Trophoblast cell (in vitro differentiated cells and primary cell): ENCODE results near the gene TEKTIP1.

Experiments used
- DNase-seq, 2 donors: peaks; one replicate each; pipeline ENCODE4 v3.0.0-alpha.2; 2016
- H2AFZ ChIP-seq: 2 replicates; pipeline ENCODE4 v1.6.1; 2013; ENCODE audit warnings: low read length, moderate library complexity, mild to moderate bottlenecking; ENCODE audit not compliant: insufficient read depth, poor library complexity
- H2AK5ac ChIP-seq: 2 replicates; pipeline ENCODE4 v1.6.1; 2013; ENCODE audit warnings: mild to moderate bottlenecking, low read length
- H2BK120ac ChIP-seq: 2 replicates; pipeline ENCODE4 v1.6.1; 2013; ENCODE audit warnings: low read length, mild to moderate bottlenecking, moderate library complexity; ENCODE audit not compliant: insufficient read depth, poor library complexity
- H2BK12ac ChIP-seq: 2 replicates; pipeline ENCODE4 v1.6.1; 2013; ENCODE audit warnings: mild to moderate bottlenecking, low read length, moderate library complexity
- H2BK5ac ChIP-seq: 2 replicates; pipeline ENCODE4 v1.6.1; 2013; ENCODE audit warnings: low read length, low read depth, moderate library complexity, mild to moderate bottlenecking; ENCODE audit not compliant: poor library complexity
- H3K14ac ChIP-seq: 2 replicates; pipeline ENCODE4 v1.6.1; 2013; ENCODE audit warnings: mild to moderate bottlenecking, low read length
- H3K18ac ChIP-seq: 2 replicates; pipeline ENCODE4 v1.6.1; 2013; ENCODE audit warnings: mild to moderate bottlenecking, low read length
- H3K23ac ChIP-seq: 2 replicates; pipeline ENCODE4 v1.6.1; 2013; ENCODE audit warnings: low read length
- H3K27ac ChIP-seq: 2 replicates; pipeline ENCODE4 v1.5.1; 2013; ENCODE audit warnings: low read depth, mild to moderate bottlenecking, inconsistent platforms, low read length, moderate library complexity
- H3K27me3 ChIP-seq: 2 replicates; pipeline ENCODE4 v1.6.1; 2013; ENCODE audit warnings: inconsistent platforms, mild to moderate bottlenecking, low read length, moderate library complexity; ENCODE audit not compliant: insufficient read depth
- H3K36me3 ChIP-seq, 2 experiments: 1 replicate in 1 of 2; 2 replicates in 1 of 2; pipeline ENCODE4 v1.6.1; 2013; ENCODE audit warnings: low read length in 2 of 2, mild to moderate bottlenecking in 2 of 2, moderate library complexity in 1 of 2; ENCODE audit not compliant: insufficient read depth in 2 of 2, control insufficient read depth in 1 of 2
- H3K4ac ChIP-seq: 2 replicates; pipeline ENCODE4 v1.6.1; 2013; ENCODE audit warnings: low read depth, mild to moderate bottlenecking, low read length, moderate library complexity
- H3K4me1 ChIP-seq, 2 experiments: 1 replicate in 1 of 2; 2 replicates in 1 of 2; pipeline ENCODE4 v1.6.1; 2013; ENCODE audit warnings: low read length in 2 of 2, mild to moderate bottlenecking in 2 of 2, moderate library complexity in 1 of 2; ENCODE audit not compliant: insufficient read depth in 2 of 2, control insufficient read depth in 1 of 2
- H3K4me2 ChIP-seq: 2 replicates; pipeline ENCODE4 v1.6.1; 2013; ENCODE audit warnings: inconsistent platforms, mild to moderate bottlenecking, low read length, moderate library complexity
- H3K4me3 ChIP-seq: 2 replicates; pipeline ENCODE4 v1.5.1; 2013; ENCODE audit warnings: mild to moderate bottlenecking, low read depth, low read length, inconsistent platforms
- H3K79me1 ChIP-seq: one replicate; pipeline ENCODE4 v1.6.1; 2013; ENCODE audit warnings: low read length
- H3K79me2 ChIP-seq: 2 replicates; pipeline ENCODE4 v1.6.1; 2013; ENCODE audit warnings: low read length, mild to moderate bottlenecking; ENCODE audit not compliant: control insufficient read depth, insufficient read depth, poor library complexity
- H3K9ac ChIP-seq: 2 replicates; pipeline ENCODE4 v1.6.1; 2013; ENCODE audit warnings: mild to moderate bottlenecking, low read length
- H3K9me3 ChIP-seq: 2 replicates; pipeline ENCODE4 v1.6.1; 2013; ENCODE audit warnings: low read depth, mild to moderate bottlenecking, control low read depth, inconsistent platforms, low read length; ENCODE audit not compliant: insufficient read depth
- H4K12ac ChIP-seq: 2 replicates; pipeline ENCODE4 v1.6.1; 2013; ENCODE audit warnings: low read depth, mild to moderate bottlenecking, low read length, moderate library complexity
- H4K8ac ChIP-seq: 2 replicates; pipeline ENCODE4 v1.6.1; 2013; ENCODE audit warnings: low read depth, mild to moderate bottlenecking, low read length, moderate library complexity
- H4K91ac ChIP-seq: one replicate; pipeline ENCODE4 v1.6.1; 2013; ENCODE audit warnings: low read depth, mild to moderate bottlenecking, low read length, moderate library complexity
- WGBS: extraction: QIAGEN DNeasy Blood & Tissue Kit; methylation state at CpG from one replicate; pipeline ENCODE4 v1.1.7; 2013; ENCODE audit warnings: missing lambda C conversion rate; ENCODE audit not compliant: insufficient read length, insufficient coverage; ENCODE audit errors: extremely low coverage; 5-methylcytosine and 5-hydroxymethylcytosine counted together

TEKTIP1 gene

DNA sequence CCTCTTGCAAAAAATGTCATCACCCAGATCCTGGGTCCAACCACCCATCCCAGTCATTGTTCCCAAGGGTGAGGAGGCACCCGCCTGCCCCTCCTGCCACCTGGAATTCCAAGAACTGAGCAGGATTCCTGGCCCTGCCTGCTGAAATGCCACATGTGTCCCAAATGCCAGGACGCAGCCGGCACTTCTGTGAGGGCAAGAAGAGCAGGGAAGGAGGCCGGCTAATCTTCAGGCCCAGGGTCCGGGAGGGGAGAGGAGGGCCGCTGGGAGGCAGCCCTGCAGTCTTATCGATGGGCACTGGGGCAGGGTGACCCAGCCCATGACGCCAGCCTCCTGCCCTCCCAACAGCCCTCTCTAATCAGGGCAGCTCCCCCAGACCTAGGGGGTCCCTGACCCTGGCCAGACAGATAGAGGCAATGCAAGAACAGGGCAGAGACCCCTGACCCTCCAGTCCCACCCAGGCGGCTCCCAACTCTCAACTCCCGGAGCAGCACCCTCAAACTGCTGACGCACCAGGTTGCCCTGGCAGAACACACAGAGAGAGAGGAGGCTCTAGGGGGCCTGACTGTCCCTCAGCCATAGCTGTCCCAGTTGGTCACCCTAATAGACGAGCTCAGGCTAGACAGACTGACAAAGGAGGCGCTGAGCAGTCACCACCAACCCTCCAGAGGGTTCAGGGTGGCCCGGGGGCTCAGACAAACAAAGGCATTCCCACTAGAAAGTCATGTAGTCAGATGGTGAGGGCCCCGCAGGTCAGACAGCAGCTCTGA, 16.9 kb downstream of the TEKTIP1 start:
- Histone ChIP-seq H4K12ac (peak overlapping the region; percentile 5), H3K23ac (no peak overlapping the region), H2BK5ac (no peak overlapping the region), H3K36me3 (peaks cover 9 to 12% of the 10 kb centered on the region in 2 experiments), H2AFZ (no peak overlapping the region), H3K9me3 (no peaks in the 10 kb centered on the region), H3K4me2 (peak overlapping the region; percentile 69), H3K79me2 (peaks cover 28% of the 10 kb centered on the region), H3K4ac (peak overlapping the region; percentile 16), H3K27me3 (no peaks in the 10 kb centered on the region), H2BK12ac (no peak overlapping the region), H3K4me3 (peak overlapping the region; percentile 91), H4K8ac (no peak overlapping the region), H4K91ac (no peak overlapping the region), H2AK5ac (no peak overlapping the region), H3K14ac (no peak overlapping the region), H3K79me1 (peaks cover 21% of the 10 kb centered on the region), H3K4me1 (peaks cover 22 to 26% of the 10 kb centered on the region in 2 experiments), H3K27ac (no peak overlapping the region), H3K18ac (peak overlapping the region; percentile 1), H3K9ac (no peak overlapping the region), H2BK120ac (no peak overlapping the region)
- peak in 1 of 2 donors; percentile 46 for DNase-seq
- no CpG with 5 or more reads among the region's 15 CpGs for WGBS

DNA sequence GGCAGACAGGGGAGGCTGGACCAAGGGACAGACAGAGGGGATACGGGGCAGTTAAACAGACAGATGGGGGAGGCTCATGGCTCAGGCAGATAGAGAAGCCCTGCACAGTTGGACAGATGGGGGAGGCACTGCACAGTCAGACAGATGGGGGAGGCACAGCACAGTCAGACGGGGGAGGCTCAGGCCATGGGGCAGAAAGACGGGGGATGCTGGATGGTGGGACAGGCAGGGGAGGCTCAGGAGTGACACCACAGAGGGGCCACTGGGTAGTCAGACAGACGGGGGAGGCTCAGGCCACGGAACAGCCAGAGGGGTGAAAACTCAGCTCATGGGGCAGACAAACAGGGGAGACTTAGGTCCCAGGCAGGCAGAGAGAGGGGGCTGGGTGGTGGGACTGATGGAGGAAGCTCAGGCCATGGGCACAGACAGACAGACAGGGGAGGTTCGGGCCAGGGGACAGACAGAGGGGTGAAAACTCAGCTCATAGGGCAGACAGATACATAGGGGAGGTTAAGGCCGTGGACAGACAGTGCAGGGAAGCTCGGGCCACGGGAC, 17.5 kb downstream of the TEKTIP1 start:
- Histone ChIP-seq H4K91ac (peak overlapping the region; percentile 46), H2BK5ac (peak overlapping the region; percentile 9), H3K36me3 (peaks cover 2 to 5% of the 10 kb centered on the region in 2 experiments), H4K8ac (peak overlapping the region; percentile 30), H3K27me3 (no peaks in the 10 kb centered on the region), H3K4me3 (peak overlapping the region; percentile 91), H2BK12ac (no peak overlapping the region), H3K9me3 (no peaks in the 10 kb centered on the region), H3K9ac (peak overlapping the region; percentile 45), H4K12ac (peak overlapping the region; percentile 13), H2AK5ac (peak overlapping the region; percentile 36), H3K4me1 (peaks cover 22 to 26% of the 10 kb centered on the region in 2 experiments), H2BK120ac (peak overlapping the region; percentile 21), H3K14ac (peak overlapping the region; percentile 86), H2AFZ (no peak overlapping the region), H3K18ac (peak overlapping the region; percentile 85), H3K79me2 (peaks cover 28% of the 10 kb centered on the region), H3K23ac (no peak overlapping the region), H3K4ac (peak overlapping the region; percentile 91), H3K27ac (peak overlapping the region; percentile 11), H3K4me2 (peak overlapping the region; percentile 69), H3K79me1 (peaks cover 21% of the 10 kb centered on the region)
- peak in 1 of 2 donors; percentile 28 for DNase-seq
- WGBS = no CpG with 5 or more reads among the region's 9 CpGs

DNA sequence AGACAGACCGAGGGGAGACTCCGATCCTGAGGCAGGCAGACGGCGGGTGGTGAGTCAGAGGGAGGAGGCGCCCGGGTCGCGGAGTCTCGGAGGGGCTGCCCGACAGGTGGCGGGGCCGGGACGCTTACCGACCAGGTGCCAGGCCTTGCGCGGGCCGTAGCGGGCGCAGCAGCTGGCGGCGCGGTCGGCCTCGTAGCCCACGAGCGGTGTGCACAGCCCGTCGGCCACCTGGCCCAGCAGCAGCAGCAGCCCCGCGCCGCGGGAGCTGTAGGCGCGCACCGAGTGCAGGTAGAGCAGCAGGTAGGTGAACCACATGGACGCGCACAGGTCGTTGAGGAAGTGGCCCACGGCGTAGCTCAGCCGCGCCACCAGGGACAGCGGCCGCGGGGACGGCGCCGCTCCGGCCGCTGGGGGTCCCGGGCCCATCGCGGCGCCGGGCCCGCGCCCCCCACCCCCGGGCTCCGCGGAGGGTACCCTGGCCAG, 18.0 kb downstream of the TEKTIP1 start:
- Histone ChIP-seq H3K9me3 (no peaks in the 10 kb centered on the region), H2BK120ac (peak overlapping the region; percentile 21), H3K18ac (peak overlapping the region; percentile 85), H3K27me3 (no peaks in the 10 kb centered on the region), H3K4me2 (peak overlapping the region; percentile 69), H3K36me3 (peaks cover 0 to 3% of the 10 kb centered on the region in 2 experiments), H2AK5ac (peak overlapping the region; percentile 36), H3K4me3 (peak overlapping the region; percentile 91), H3K27ac (peak overlapping the region; percentile 34), H3K79me1 (peaks cover 21% of the 10 kb centered on the region), H2BK5ac (peak overlapping the region; percentile 24), H2AFZ (no peak overlapping the region), H3K4me1 (peaks cover 22 to 26% of the 10 kb centered on the region in 2 experiments), H4K91ac (peak overlapping the region; percentile 46), H3K79me2 (peaks cover 28% of the 10 kb centered on the region), H3K4ac (peak overlapping the region; percentile 91), H3K14ac (peak overlapping the region; percentile 86), H4K8ac (peak overlapping the region; percentile 18), H4K12ac (no peak overlapping the region), H3K9ac (peak overlapping the region; percentile 73), H2BK12ac (no peak overlapping the region), H3K23ac (no peak overlapping the region)
- peak; percentile 47 to 60 for DNase-seq
- no CpG with 5 or more reads among the region's 60 CpGs for WGBS

DNA sequence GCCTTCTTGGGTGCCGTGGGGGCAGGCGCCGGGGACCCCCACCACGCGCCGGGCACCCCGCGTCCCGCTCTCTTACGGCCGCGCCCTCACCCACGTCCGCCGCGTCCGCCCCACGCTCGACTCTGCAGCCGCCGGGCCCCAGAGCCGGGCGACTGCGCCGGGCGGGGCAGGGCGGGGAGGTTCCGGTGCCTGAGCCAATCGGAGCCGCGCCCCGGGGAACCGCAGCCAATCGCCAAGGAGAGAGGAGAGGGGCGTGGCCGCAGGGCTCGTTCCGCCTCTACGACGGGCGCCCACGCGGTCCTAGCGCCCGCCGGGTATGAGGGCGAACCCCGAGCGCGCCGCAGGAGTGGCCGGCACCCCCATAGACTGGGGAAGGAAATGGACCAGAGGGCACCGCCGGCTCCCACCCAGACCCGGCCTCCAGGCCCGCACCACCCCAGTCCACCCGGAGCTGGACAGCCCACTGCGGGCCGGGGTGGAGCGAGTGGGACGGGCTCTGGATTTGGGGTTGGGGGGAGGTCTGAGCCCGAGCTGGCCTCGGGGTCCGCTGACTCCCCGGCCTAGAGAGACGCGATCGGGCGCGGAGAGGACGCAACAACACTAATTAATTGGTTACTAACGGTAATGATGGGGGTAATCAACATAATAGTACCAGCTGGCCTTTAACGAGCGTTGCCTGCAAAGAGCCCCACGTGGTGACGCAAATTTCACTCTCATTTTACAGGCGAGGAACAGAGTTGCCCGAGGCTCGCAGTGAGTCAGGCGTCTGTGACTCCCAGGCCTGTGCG, 18.7 kb downstream of the TEKTIP1 start, which contains the start of gene MFSD12:
Gene MFSD12 (minus strand): TSS at position 126 of the 788 bp plus-strand sequence. CDS start 183 bp downstream, outside the sequence.
- Histone ChIP-seq H3K18ac (peak within 1 kb of the TSS; percentile 85), H2BK5ac (peak within 1 kb of the TSS; percentile 94), H3K79me2 (peaks cover 28% of the 10 kb centered on the region), H4K8ac (peak within 1 kb of the TSS; percentile 91), H2AFZ (peak within 1 kb of the TSS; percentile 89), H3K9me3 (no peaks in the 10 kb centered on the region), H3K36me3 (peaks cover 0 to 3% of the 10 kb centered on the region in 2 experiments), H2BK120ac (peak within 1 kb of the TSS; percentile 88), H3K9ac (peak within 1 kb of the TSS; percentile 73), H3K79me1 (peaks cover 21% of the 10 kb centered on the region), H3K23ac (no peak within 1 kb of the TSS), H3K27me3 (no peaks in the 10 kb centered on the region), H2BK12ac (peak within 1 kb of the TSS; percentile 91), H4K12ac (peak within 1 kb of the TSS; percentile 66), H2AK5ac (peak within 1 kb of the TSS; percentile 36), H3K4me1 (peaks cover 21 to 25% of the 10 kb centered on the region in 2 experiments), H3K27ac (peak within 1 kb of the TSS; percentile 72), H3K4me2 (peak within 1 kb of the TSS; percentile 91), H3K14ac (peak within 1 kb of the TSS; percentile 87), H4K91ac (peak within 1 kb of the TSS; percentile 95), H3K4ac (peak within 1 kb of the TSS; percentile 91), H3K4me3 (peak within 1 kb of the TSS; percentile 91)
- DNase-seq = peak; percentile 95 to 97
- WGBS = no CpG with 5 or more reads among the region's 81 CpGs
